NCI-H510A (cell line): ENCODE data around the gene SLC30A9.

Experiments used
- DNase-seq: peaks from one replicate; lab custom pipeline; 2025; lab: John Stamatoyannopoulos, UW

The SLC30A9 gene

DNA sequence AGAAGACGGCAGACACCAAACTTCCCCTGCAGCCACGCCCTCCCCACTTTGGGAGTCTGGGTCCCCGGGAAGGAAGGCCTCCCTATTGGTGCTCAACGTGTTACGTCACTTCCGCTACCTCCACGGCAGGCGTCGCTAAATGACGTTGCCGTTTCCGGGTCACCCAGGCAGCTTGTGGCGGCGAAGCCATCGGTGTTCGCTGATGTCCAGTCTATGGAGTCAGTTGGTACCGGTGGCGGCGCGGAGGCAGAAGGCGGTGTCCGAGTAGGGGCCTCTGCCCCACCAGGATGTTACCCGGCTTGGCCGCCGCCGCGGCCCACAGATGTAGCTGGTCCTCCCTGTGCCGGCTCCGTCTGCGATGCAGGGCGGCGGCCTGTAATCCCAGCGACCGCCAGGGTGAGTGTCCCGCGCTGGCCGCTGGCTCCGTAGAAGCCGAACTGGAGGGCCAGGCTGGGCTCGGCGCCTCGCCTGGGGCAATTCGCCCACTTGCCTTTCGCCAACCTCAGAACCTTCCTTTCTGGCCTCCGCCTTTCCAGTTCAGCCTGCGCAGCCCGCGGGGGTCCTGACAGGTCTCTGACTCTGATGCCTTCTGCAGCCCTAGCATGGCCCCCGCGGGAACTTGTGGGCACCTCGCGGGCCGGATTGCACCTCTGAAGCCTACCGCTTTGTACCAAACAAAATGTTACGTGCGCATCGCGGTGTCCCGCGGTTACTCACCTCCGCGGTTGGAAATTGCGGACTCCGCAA lies at the start of gene SLC30A9:
Gene SLC30A9 (plus strand): TSS at position 166 of the 747 bp plus-strand sequence. CDS start 122 bp downstream, at position 288.
- peak; percentile 80 for DNase-seq

DNA sequence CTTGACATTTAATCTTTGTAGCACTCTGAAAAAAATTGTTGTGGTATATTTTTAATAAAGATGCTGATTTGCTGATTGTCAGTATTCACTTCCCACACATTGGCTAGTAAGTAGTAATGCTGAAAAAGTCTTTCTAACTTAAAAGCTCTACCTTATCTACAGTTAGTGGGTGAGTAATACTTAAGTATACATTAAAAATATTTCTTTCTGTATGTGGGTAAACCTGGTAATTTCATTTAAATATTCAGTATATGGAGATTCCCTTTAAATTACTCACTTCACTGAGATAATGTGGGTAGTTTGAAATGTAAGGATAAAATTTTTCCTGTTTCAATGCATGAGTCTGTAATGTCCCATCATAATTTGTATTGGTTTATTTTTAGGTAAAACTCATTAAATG lies 49.5 kb upstream of the SLC30A9 start:
- no peak for DNase-seq

GRCh38 chr4:41943506-41943905 lies 46.8 kb upstream of the SLC30A9 start:
- DNase-seq: no peak

GRCh38 chr4:41944089-41944488 lies 46.2 kb upstream of the SLC30A9 start:
- DNase-seq: no peak

GRCh38 chr4:41949531-41949930 lies 40.8 kb upstream of the SLC30A9 start:
- DNase-seq: no peak

DNA sequence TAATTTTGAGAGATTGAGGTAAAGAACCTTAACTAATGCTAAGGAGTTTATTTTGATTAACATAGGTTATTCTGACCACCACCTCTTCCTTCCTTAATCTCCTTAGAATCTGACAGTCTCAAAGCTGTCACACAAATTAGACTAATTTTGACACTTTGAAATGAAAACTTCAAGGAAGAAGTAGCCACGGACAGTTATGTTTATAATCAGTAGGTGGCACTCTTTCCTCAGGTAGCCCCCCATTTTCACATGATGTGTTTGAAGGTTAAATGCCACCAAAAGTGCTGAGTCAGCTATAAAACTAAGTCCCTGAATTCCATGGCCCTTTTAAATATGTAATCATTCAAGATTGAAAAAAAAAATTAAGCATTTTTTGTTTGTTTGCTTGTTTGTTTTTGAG lies 32.7 kb upstream of the SLC30A9 start:
- DNase-seq: no peak

DNA sequence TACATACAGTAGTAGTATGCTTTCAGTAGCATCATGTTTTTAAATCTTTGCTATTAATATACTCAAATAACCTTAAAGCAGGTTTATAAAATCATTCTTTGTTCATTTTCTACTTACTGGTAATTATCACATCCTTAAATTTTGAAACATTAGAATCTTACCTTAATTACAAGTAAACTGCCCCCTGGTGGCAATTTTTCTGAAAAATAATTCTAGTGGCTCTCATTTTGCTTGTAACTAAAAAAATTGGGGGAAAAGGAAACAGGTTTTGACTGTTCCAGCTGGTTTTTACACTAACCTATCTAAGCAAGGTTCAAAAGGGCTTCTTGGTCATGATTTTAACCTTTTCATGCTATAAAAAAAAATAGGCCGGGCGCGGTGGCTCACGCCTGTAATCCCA lies 27.2 kb upstream of the SLC30A9 start:
- DNase-seq: no peak

DNA sequence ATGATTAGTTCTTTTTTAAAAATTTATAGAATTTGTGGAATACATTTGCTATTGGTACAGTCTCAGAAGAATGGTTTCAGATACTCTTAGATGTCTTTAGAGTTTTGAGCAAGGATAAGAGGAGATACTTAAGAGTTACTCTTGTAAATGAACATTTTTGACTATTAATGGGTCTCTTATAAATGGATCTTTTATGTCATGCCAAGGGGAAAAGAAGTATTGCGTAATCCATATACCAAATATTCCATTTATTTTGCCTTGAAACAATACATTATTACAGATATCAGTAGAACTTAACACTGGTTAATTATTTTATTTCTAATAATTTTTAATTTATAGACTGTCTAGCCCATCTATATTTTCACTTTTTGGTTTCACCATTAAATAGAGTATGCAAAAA lies 25.9 kb upstream of the SLC30A9 start:
- no peak for DNase-seq

DNA sequence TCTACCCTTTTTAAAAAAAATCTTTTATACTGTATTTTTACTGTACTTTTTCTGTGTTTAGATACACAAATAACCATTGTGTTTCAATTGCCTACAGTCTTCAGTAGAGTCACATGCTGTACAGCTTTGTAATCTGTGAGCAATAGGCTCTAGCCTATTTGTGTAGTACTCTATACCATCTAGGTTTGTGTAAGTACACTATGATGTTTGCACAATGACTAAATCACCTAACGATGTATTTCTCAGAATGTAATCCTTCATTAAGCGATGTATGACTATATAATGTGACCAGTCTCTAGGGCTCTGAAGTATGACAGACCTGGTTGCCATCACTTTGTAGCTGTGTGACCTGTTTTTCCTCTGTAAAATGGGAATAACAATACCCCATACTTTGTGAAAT lies 22.9 kb upstream of the SLC30A9 start:
- DNase-seq: no peak

DNA sequence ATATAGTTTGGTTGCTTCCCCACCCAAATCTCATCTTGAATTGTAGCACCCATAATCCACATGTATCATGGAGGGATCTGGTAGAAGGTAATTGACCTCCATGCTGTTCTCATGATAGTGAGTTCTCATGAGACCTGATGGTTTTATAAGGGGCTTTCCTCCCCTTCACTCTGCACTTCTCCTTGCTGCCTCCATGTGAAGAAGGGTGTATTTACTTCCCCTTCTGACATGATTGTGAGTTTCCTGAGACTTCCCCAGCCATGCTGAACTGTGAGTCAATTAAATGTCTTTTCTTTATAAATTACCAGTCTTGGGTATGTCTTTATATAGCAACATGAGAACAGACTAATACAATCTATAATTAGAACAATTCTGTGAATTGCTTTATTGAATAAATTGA lies 20.7 kb upstream of the SLC30A9 start:
- DNase-seq: no peak

DNA sequence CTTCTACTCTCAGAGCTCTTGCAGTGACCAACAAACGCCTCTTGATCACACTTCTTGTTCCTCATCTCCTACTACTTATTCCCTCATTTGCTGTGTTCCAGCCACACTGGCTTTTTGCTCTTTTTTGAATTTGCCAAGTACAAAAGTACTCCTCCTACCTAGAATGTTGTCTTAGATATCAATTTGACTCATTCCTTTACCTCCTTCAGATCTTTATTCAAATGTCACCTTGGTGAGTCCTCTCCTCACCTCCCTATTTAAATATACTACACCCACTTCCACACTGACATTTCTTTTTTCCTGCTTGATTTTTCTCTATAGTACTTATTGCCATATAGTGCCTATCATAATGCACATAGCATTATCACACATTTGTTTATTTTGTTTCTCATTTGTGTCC lies 15.0 kb upstream of the SLC30A9 start:
- no peak for DNase-seq

GRCh38 chr4:41976775-41977516 lies 13.4 kb upstream of the SLC30A9 start:
- peak; percentile 24 for DNase-seq

- no peak for DNase-seq
Measured at GRCh38 chr4:41977709-41978108, 12.6 kb upstream of the SLC30A9 start.

DNA sequence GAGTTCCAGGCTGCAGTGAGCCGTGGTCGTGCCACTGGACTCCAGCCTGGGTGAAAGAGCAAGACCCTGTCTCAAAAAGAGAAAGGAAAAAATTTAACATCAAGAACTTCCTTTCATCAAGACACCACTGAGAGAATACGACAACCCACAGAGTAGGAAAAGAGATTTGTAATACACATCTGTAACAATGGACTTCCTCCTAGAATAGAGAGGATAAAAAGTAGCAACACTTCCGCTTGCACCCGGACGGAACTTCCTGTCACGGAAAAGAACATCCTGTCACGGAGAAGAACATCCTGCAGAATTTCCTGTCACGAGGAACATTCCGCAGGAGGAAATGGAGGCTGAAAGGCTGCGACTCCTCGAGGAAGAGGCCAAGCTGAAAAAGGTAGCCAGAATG lies 8.9 kb upstream of the SLC30A9 start, which contains the start of gene DCAF4L1:
Gene DCAF4L1 (plus strand): TSS at position 301 of the 400 bp plus-strand sequence. CDS start 37 bp downstream, at position 338.
- DNase-seq: no peak

DNA sequence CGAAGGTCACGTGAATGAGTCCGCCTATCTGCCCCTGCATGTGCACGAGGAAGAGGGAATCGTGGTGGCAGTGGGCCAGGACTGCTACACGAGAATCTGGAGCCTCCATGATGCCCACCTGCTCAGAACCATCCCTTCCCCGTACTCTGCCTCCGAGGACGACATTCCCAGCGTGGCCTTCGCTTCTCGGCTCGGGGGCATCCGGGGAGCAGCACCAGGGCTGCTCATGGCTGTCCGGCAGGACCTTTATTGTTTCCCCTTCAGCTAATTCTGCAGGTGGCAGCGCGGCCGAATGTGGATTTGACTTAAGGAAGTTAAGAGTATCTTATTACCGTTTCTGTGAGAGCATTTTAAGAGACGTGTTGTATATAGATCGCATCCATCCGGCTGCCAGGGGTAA lies 7.6 kb upstream of the SLC30A9 start:
- DNase-seq: no peak

- no peak for DNase-seq
Measured at GRCh38 chr4:41985151-41985550, 5.2 kb upstream of the SLC30A9 start.

GRCh38 chr4:41989994-41990364 lies 351 bp upstream of the SLC30A9 start:
- DNase-seq: no peak

- no peak for DNase-seq
Measured at GRCh38 chr4:41991916-41992767, 1.8 kb downstream of the SLC30A9 start.

DNA sequence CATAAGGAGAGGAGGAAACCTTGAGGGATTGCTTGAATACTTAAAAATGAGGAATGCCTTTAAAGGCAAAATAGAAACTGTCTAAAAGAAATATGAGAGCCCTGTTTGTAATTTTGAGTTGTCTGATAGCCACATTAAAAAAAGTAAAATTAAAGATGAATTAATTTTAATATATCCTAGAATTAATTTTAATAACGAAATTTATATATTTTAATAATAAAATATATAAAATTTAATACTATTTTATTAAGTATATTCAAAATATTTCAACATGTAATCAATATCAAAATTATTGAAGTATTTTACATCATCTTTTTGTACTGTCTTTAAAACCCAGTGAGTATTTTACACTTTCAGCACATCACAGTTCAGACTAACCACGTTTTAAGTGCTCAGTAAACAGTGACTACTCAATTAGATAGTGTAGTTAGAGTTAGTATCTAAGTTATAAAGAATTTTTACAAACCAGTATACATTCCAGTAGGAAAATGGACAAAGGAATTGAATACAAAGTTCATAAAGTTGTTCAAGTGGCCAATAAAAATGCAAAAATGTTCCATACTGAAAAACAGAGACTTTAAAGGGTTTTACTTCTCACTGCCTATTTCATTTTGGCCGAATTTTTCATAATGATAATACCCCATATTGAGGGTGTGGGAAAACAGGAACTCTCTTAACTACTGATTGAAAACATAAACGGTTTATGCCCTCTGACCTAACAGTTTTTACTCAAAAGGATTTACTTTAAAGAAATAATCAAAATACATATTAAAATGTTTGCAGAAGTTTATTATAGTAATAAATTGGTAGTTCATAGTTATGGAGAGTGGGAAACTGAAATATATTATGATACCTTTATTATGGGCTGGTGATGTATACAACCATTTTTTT lies 2.9 kb downstream of the SLC30A9 start:
- no peak for DNase-seq

GRCh38 chr4:41994461-41994985 lies 4.2 kb downstream of the SLC30A9 start:
- no peak for DNase-seq

- DNase-seq: no peak
Measured at GRCh38 chr4:41998019-41998418, 7.7 kb downstream of the SLC30A9 start.
